Omental fat pad (tissue), 4 donors: ENCODE measurements around the gene RNF186. TPM values are rescaled to one million over a fixed set of nuclear protein-coding genes. Genes with fewer than 3 reads are reported as not detected.

ENCODE experiments used
- ATAC-seq: fragments of 150-250 bp; one replicate; pipeline ENCODE4 v1.9.1; 2016; ENCODE audit warnings: mild to moderate bottlenecking, moderate library complexity; ENCODE audit not compliant: low FRiP score
- DNase-seq: peaks from one replicate; pipeline ENCODE4 v3.0.0-alpha.2; 2019; ENCODE audit warnings: low spot score
- CTCF ChIP-seq, 3 donors: fragments of 450-650 bp; IDR thresholded peaks; one replicate each; pipeline ENCODE4 v1.5.1; 2016 to 2017; ENCODE audit warnings: antibody characterized with exemption in 3 of 3, mild to moderate bottlenecking in 3 of 3, moderate library complexity in 2 of 3
- total RNA-seq, 4 donors: library from RNA; depleted of rRNA; stranded (reverse); fragments of >200 nt; gene quantifications; one replicate each; pipeline ENCODE4 v1.1.0, GENCODE V29; 2016

RNF186 gene
- total RNA-seq, 4 donors from 2014 or later, result not detected

- TF ChIP-seq CTCF (IDR thresholded peaks at IDR 0.05), result no peak
- ATAC-seq, result peak; percentile 22
- DNase-seq, result no peak
Measured at GRCh38 chr1:19815801-19816736, 986 bp upstream of the RNF186 start.

- ATAC-seq, result no peak
- no peak for TF ChIP-seq CTCF (IDR thresholded peaks at IDR 0.05)
- DNase-seq, result no peak
Measured at GRCh38 chr1:19814244-19814661, 830 bp downstream of the RNF186 start.

GRCh38 chr1:19813643-19813960, 1.5 kb downstream of the RNF186 start:
- no peak for TF ChIP-seq CTCF (IDR thresholded peaks at IDR 0.05)
- DNase-seq, result no peak
- no peak for ATAC-seq

- ATAC-seq (no peak), DNase-seq (no peak)
- TF ChIP-seq CTCF (IDR thresholded peaks at IDR 0.05), result no peak
Measured at GRCh38 chr1:19812875-19813642, 2.0 kb downstream of the RNF186 start.

- DNase-seq, result no peak
- no peak for TF ChIP-seq CTCF (IDR thresholded peaks at IDR 0.05)
- ATAC-seq, result no peak
Measured at GRCh38 chr1:19811206-19811851, 3.8 kb downstream of the RNF186 start.

GRCh38 chr1:19809044-19809750, 5.9 kb downstream of the RNF186 start:
- DNase-seq (no peak), ATAC-seq (no peak)
- TF ChIP-seq CTCF (IDR thresholded peaks at IDR 0.05), result no peak
